Measurements from ENCODE around the gene RBM11. TPM values are rescaled to one million over a fixed set of nuclear protein-coding genes. Genes with fewer than 3 reads are reported as not detected.

Gene RBM11
- total RNA-seq, 3 donors from 2014 or later = 0.65 to 1.9 (median 1.6) TPM

DNA sequence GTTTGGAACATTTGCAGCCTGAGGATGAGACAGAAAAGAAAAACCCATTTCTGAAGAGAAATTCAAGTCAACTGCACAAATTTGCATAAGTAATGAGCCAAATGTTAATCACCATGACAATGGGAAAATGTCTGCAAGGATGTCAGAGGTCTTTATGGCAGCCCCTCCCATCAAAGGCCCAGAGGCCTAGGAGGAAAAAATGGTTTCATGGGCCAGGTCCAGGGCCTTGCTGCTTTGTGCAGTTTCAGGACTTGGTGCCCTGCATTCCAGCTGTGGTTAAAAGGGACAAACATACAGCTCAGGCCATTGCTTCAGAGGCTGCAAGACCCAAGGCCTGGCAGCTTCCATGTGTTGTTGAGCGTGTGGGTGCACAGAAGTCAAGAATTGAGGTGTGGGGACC lies 13.4 kb downstream of the RBM11 start:
- intact Hi-C loops (cut with DNase I, micrococcal nuclease) = no loop called here
- ATAC-seq (no peak), DNase-seq (no peak)
- no peaks in the 10 kb centered on the region for H3K4me1 ChIP-seq (ENCODE audit: low read depth)
- TF ChIP-seq, protein P1, sequence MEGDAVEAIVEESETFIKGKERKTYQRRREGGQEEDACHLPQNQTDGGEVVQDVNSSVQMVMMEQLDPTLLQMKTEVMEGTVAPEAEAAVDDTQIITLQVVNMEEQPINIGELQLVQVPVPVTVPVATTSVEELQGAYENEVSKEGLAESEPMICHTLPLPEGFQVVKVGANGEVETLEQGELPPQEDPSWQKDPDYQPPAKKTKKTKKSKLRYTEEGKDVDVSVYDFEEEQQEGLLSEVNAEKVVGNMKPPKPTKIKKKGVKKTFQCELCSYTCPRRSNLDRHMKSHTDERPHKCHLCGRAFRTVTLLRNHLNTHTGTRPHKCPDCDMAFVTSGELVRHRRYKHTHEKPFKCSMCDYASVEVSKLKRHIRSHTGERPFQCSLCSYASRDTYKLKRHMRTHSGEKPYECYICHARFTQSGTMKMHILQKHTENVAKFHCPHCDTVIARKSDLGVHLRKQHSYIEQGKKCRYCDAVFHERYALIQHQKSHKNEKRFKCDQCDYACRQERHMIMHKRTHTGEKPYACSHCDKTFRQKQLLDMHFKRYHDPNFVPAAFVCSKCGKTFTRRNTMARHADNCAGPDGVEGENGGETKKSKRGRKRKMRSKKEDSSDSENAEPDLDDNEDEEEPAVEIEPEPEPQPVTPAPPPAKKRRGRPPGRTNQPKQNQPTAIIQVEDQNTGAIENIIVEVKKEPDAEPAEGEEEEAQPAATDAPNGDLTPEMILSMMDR (IDR thresholded peaks at IDR 0.05) = no peak
- H3K36me3 ChIP-seq (ENCODE audit: low read depth) = no peaks in the 10 kb centered on the region
- H3K9me3 ChIP-seq = peaks cover 12% of the 10 kb centered on the region
- no peak overlapping the region for H3K4me3 ChIP-seq

DNA sequence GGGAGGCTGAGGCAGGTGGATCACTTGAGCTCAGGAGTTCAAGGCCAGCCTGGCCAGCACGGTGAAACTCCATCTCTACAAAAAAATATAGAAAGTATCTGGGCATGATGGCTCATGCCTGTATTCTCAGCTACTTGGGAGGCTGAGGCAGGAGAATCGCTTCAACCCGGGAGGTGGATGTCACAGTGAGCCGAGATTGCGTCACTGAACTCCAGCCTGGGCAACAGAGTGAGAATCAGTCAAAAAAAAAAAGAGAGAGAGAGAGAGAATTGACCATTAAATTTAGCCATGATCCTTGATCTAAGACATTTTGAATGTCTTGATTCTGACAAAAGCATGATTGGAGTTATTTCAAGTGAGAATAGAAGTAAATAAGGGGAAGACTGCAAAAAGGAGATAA lies 19.1 kb downstream of the RBM11 start:
- intact Hi-C loops (cut with DNase I, micrococcal nuclease) = no loop called here
- DNase-seq (no peak), ATAC-seq (no peak)
- Histone ChIP-seq H3K4me3 (no peak overlapping the region), H3K4me1 (ENCODE audit: low read depth) (no peaks in the 10 kb centered on the region), H3K9me3 (peaks cover 3% of the 10 kb centered on the region), H3K36me3 (ENCODE audit: low read depth) (no peaks in the 10 kb centered on the region)
- TF ChIP-seq, protein P1 (IDR thresholded peaks at IDR 0.05) = no peak

DNA sequence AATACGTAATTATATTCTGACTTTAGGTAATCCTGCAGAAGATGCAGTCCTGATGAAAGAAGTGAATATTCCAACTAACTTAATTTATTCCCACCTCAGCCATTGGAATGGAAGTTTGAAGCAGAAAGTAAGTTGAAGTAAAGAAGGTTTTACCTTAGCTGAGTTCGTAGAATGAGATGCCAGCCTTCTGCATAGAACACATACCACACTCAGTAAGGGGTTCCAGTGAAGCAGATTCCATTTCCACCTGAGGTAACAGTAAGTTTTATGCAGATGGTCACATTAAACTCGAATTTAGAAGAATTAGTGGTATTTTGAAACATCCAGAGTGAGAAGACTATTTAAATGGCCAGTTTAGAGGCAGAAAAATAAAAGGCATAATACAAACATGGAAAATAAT lies 20.2 kb downstream of the RBM11 start:
- intact Hi-C loops (cut with DNase I, micrococcal nuclease) = no loop called here
- ATAC-seq (no peak), DNase-seq (no peak)
- no peaks in the 10 kb centered on the region for H3K36me3 ChIP-seq (ENCODE audit: low read depth)
- no peaks in the 10 kb centered on the region for H3K9me3 ChIP-seq
- no peak overlapping the region for H3K4me3 ChIP-seq
- TF ChIP-seq, protein P1 (IDR thresholded peaks at IDR 0.05) = no peak
- H3K4me1 ChIP-seq (ENCODE audit: low read depth) = no peaks in the 10 kb centered on the region

DNA sequence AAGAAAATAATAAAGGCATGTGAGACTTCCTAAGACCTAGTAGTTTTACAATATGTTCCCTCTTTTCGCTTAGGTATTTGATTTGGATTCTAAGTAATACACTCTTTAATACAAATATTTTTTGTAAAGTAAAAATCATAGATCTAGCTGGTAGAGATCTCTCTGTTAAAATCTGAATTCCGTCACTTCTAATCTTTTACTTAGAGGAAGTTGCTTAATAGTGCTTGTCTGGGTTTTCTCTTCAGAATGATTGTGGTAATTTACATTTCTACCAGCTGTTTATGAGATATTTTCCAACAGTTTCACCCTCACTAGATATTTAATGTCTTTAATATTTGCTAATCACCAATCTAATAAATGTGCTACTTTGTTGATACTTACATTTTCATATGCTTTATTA lies 23.3 kb downstream of the RBM11 start:
- TF ChIP-seq, protein P1 (IDR thresholded peaks at IDR 0.05) = no peak
- no peaks in the 10 kb centered on the region for H3K4me1 ChIP-seq (ENCODE audit: low read depth)
- DNase-seq = no peak
- H3K36me3 ChIP-seq (ENCODE audit: low read depth) = no peaks in the 10 kb centered on the region
- intact Hi-C loops (cut with DNase I, micrococcal nuclease) = no loop called here
- no peak overlapping the region for H3K4me3 ChIP-seq
- ATAC-seq = no peak
- H3K9me3 ChIP-seq = no peaks in the 10 kb centered on the region

DNA sequence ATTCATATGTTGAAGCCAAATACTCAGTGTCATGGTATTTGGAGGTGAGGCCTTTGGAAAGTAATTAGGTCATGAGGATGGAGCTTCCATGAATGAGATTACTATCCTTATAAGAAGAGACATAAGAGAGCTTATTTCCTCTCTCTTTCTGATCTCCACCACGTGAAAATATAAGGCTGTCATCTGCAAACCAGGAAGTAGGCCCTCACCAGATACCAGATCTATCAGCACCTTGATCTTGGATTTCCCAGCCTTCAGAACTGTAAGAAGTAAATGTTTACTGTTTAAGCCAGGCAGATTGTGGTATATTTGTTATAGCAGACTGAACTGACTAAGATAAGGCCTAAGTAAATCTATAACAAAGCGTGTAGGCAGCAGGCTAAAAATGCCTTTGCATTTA lies 25.3 kb downstream of the RBM11 start:
- intact Hi-C loops (cut with DNase I, micrococcal nuclease) = no loop called here
- ATAC-seq = no peak
- no peaks in the 10 kb centered on the region for H3K36me3 ChIP-seq (ENCODE audit: low read depth)
- no peaks in the 10 kb centered on the region for H3K4me1 ChIP-seq (ENCODE audit: low read depth)
- no peak for DNase-seq
- no peaks in the 10 kb centered on the region for H3K9me3 ChIP-seq
- H3K4me3 ChIP-seq = no peak overlapping the region
- TF ChIP-seq, protein P1 (IDR thresholded peaks at IDR 0.05) = no peak

DNA sequence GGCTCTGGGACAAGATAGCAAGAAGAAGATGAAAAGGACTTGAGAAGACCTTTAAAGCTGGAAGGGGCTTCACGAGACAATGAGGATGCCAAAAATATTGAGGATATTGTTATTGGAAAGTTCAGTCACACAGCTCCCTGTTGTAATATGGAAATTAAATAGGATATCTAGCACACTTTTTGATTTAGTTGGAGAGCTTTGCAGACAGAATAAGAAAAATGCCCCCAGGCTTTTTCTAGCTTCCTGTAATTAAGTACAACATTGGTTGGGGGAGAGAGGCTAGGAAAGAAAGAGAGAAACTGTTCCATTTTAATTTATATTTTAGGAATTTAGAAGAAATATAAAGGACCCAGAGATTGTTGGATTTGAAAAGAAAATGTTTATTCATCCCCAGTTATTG lies 27.5 kb downstream of the RBM11 start:
- Histone ChIP-seq H3K4me3 (no peak overlapping the region), H3K9me3 (no peaks in the 10 kb centered on the region), H3K36me3 (ENCODE audit: low read depth) (no peaks in the 10 kb centered on the region), H3K4me1 (ENCODE audit: low read depth) (no peaks in the 10 kb centered on the region)
- DNase-seq (no peak), ATAC-seq (no peak)
- intact Hi-C loops (cut with DNase I, micrococcal nuclease) = no loop called here
- TF ChIP-seq, protein P1 (IDR thresholded peaks at IDR 0.05) = no peak
